GM11168 (cell line): ENCODE data around the gene LCE6A.

Source experiments
- in situ Hi-C: fragments of 300-500 bp; cut with MboI; formaldehyde crosslinking; loops from one replicate; pipeline ENCODE4 v1.12.0; 2022; ENCODE audit warnings: low sequenced_read_pairs; ENCODE audit not compliant: unreplicated experiment

The LCE6A gene, protein sequence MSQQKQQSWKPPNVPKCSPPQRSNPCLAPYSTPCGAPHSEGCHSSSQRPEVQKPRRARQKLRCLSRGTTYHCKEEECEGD

DNA sequence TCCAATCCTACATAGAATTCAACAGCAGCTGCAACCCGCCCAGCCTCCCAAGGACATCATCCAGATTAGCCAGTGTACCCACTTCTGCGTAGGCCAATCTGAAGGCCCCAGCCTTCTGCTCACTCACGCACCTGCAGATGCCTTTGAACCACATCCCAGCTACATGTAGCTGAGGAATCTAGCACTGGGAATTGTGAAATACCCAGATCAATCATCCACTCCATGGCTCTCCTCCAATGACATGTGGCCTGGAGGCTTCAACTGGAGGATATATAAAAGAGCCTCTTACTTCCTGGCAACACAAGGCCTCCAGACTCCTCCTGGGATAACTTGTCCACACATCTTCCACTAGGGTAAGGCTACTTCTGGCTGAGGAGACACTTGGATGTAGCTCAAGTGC is at the start of gene LCE6A:
Gene LCE6A (plus strand): TSS at position 301 of the 400 bp plus-strand sequence. CDS start 665 bp downstream, outside the sequence.
- in situ Hi-C loops = no loop called here

DNA sequence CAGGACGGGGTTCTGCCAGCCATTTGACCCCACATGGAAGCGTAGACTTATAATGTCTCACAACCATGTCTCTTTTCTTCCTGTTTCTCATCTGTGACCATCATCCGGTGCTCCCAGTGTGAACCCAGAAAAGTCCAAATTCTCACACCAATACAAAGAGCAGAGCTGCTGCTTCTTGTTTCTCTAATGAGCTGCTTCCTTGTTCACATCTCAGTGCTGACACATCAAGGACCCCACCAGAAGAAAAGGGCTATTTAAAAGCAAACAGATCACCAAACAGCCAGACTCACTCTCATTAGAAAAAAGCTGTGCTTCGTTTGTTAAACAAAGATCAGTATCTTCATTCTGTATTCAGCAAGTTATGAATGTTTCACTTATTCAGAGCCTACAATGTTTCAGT is 47.0 kb upstream of the LCE6A start:
- in situ Hi-C loops = no loop called here

DNA sequence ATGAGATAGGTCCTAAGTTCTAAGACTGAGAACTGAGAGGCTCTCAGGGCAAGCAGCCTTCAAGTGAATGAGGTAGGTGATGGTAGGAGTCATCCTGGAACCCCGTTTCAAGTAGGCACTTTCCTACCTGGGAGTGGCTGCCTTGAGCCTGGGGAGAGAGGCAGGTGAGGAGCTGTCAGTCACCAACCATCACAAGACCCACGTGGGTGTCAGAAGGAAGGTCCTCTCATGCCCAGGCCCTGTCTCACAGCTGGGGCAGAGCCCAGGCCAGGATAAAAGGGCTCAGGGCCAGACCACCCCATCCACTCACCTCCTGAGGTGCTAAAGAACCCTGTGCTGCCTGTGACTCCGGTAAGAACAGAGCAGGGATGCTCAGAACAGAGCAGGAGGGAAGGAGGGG is 46.2 kb upstream of the LCE6A start, which contains the start of gene LCE1D:
Gene LCE1D (plus strand): TSS at position 301 of the 400 bp plus-strand sequence. CDS start 1,074 bp downstream, outside the sequence.
- in situ Hi-C loops = no loop called here

DNA sequence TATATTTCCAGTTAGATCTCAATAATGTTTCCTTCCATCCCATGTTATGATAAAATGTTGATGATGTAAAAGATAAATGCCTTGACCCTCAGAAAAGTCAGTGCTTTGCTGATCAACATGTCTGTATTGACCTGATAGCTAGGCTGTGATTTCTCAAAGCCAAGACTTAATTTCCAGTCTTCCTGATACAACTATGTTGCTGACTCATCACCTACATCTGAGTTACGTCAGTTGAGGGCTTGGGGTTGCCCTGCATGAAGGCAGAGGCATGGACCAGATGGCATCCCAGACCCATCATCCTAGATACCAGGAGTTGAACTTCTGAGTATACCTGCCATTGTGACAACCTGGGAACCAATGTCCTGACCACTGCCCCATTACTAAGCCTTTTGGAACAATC is 41.3 kb upstream of the LCE6A start:
- in situ Hi-C loops = no loop called here

DNA sequence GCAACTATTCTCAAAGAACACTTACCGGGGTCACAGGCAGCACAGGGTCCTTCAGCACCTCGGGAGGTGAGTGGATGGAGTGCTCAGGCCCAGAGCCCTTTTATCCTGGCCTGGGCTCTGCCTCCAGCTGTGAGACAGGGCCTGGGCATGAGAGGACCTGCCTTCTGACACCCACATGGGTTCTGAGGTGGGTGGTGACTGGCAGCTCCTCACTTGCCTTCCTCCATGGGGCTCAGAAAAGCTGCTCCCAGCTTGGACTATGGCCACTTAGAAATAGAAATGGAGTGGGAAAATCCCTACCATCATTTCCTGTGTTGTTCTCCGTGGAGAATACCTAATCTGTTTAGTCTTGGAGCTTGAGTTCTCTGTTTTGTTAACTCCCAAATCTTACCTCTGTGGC is 36.1 kb upstream of the LCE6A start, which contains the start of gene LCE1C:
Gene LCE1C (minus strand): TSS at position 76 of the 400 bp plus-strand sequence. CDS start 1,173 bp downstream, outside the sequence.
- in situ Hi-C loops = no loop called here

DNA sequence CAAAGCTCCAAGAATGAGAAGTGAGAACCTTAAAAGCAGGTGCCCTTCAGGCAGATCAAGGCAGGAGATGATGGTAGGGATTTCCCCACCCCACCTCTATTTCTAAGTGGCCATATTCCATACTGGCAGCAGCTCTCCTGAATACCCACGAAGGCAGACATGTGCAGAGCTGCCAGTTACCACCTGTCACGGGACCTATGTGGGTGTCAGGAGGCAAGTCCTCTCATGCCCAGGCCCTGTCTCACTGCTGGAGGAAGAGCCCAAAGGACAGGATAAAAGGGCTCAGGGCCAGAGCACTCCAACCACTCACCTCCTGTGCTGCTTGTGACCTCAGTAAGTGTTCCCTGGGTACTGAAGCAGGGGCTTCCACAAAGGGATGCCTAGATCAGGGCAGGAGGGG is 31.6 kb upstream of the LCE6A start:
- in situ Hi-C loops = no loop called here

DNA sequence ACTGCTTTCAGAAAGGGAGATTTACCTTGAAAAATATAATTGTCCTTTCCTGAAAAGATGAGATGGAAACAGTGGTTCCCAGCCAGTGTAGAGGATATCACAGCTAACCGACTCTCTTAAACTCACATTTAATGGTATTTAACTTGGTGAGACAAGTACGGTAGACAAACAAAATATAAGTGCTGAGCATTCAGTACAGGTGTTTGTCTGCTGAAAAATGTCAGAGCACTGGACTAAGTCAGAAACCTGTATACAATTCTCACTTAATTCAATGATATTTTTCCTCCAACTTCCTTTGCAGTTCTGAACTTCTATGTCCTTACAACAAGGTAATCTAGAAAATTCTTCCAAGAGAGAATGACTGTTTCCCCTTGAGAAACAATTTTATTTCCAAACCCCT is 31.0 kb upstream of the LCE6A start, which contains the start of gene LCE1B:
Gene LCE1B (plus strand): TSS at position 301 of the 400 bp plus-strand sequence. CDS start 476 bp downstream, outside the sequence.
- in situ Hi-C loops = no loop called here

DNA sequence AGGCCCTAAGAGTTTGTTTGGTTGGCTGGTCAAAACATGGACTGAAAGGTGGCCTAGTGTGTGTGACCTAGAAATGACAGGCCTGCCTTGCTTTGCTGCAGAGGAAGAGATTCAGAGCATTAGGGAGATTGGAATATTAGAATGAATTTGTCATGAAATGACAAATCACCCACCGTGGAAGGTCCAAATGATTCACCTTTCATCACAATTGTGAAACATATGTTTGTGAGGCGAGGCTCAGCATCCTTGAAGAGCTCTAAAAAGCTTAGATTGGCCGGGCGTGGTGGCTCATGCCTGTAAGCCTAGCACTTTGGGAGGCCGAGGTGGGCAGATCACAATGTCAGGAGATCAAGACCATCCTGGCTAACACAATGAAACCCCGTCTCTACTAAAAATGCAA is 25.3 kb upstream of the LCE6A start:
- in situ Hi-C loops = no loop called here

DNA sequence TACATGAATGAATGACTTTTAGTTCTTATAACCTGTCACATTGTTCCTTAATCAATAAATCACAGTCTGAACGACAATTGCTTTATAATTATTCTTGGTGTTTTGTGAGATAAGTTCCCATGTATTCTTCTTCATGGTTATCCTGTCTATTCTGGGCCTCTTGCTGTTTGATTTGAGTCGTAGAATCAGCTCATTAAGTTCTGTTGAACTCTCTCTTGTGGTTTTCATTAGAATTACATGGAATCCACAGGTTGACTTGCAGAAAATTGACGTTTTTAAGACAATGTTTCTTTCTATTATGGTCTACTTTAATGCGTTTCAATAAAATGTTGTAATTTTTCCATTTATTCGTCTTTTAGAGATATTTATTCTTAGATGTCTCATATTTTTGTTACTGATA is 19.4 kb upstream of the LCE6A start:
- in situ Hi-C loops = no loop called here

DNA sequence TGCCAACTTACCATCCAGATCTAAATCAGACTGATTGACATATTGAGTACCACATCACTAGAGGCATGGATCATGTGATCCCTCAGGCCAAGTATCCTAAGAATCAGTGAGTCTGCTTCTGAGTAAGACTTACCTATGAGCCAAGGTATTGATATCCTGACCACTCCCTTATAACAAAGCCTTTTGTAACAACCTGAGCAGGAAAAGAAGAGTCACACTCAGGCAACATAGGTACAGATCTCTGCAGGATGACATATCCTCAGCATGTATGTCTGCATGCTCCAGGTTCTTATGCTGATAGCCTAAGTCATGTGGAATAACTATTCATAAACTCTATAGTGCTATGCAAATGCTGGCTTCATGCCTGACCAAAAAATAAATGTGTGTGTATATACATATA is 17.7 kb upstream of the LCE6A start:
- in situ Hi-C loops = no loop called here

DNA sequence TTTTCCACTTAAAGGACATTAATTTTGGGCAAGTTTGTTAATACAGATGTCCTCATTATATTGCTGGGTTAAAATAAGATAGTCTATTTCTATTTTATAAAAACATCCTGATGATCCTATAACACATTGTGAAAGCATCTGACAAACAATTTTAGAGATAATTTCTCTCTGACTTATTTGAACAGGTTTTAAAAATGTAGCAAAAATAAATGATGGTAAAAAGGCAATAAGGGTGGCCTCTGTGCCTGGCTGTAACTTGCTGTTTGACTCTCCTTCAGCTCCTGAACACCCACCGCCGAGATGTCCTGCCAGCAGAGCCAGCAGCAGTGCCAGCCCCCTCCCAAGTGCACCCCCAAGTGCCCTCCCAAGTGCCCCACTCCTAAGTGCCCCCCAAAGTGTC is 15.5 kb upstream of the LCE6A start, which contains the start of gene LCE1A:
Gene LCE1A (plus strand): TSS at position 301 of the 400 bp plus-strand sequence. CDS start 0 bp downstream, at position 301.
- in situ Hi-C loops = no loop called here

DNA sequence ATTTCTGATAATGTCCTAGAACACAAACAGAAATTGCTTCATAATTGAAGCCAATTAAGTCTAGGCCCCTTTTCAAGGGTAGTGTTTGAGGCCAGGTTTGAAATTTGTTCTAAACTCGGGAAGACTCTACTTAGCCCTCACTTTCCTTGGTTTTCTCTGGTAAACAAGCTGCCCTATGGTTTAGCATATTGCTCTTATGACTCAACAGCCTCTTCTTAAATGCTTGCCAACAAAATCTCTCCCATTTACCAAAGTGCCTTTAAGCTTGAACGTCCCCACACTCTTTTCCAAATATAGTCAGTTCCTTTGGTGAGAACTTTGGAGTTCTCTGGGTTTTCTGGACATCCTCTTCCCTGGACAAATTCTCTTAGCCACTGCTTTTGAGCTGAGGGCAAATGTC is 5.8 kb upstream of the LCE6A start:
- in situ Hi-C loops = no loop called here

DNA sequence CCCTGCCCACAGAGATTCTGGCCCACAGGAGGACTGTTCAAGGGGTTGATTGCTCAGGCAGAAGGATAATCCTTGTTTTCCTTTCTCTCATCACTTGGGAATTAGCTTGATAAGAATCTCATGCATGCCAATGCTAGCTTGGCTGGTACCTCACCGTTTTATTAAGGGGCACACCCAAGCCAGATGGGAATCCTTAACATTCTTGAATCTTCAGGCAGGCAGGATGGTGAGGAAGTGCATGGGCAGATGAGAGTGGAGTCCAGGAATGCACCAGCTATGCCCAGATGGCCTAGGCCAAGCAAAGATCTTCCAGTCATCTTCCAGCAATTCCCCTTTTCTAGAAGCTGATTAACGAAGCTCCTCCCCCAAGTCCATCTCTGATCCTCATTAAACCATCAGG is 13.0 kb downstream of the LCE6A start:
- in situ Hi-C loops = no loop called here

DNA sequence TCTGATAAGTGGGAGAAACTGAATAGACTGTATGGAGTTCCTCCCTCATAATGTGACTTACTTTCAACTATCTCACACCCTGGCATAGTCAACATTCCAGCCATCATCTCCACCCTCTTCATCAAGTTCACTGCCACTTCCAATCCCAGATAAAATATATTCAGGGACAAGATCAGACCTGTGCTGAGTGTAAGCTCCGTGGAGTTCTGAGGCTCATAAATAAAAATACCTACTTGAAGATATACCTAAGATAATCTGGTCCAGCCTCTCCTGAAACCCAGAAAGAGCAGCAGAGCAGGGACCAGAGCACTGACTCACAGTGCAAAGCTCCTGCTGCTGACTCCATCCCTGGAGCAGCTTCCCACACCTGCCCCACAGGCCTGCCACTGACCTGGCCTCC is 15.4 kb downstream of the LCE6A start:
- in situ Hi-C loops = no loop called here

DNA sequence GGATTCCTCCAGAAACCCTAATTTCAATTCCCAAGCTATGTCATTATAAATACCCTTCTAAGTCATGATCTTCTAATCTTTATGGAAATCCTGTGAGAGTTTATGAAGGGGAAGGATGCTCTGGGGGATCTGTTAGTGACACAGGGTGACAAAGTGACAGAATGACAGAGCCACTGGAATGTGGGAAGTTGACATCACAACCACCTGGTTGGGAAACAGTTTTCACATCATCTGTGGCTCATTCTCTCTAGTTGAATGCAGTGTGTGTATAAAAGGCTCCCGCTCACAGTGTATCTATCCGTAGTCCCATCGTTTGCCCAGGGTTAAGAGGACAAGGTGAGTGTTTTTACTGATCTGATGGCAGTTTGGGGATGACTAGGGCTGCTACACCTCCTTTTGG is 17.0 kb downstream of the LCE6A start, which contains the start of gene LCE7A:
Gene LCE7A (plus strand): TSS at position 301 of the 400 bp plus-strand sequence. CDS start 702 bp downstream, outside the sequence.
- in situ Hi-C loops = no loop called here

DNA sequence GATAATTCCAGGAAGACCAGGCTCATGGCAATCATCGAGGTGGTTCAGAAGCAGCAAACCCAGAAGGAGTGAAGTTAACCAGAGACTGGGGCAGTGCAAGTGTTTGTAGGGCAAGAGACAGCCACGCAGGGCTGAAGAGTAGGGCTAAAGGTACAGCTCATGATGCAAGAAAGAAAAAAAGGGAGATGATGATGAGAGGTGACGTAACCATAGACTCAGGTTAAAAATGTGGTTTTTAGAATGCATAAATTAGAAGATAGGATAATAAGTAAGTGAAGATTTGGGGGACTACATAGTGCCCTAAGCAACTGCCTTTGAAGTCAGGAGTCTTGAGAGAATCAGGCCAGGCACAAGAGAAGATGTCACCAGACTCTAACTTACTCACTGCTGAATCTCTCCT is 17.5 kb downstream of the LCE6A start:
- in situ Hi-C loops = no loop called here

DNA sequence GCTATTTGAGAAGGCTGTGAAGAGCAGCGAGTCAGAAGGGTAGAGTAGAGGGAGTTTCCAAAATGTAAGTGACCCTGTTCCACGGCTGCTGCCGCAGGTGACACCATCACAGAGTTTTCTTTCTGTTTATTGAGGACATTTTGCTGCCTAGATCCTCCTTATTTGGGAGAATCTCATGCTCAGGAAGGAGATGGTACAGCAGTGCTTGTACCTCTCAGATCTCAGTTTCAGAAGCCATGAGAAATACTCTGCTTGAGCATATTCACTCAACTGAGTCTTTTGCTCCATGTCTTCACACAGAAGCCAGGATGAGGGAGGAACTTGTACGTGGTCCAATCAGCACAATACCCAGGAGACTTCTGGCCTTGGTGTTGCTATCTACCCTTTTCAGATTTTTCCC is 18.7 kb downstream of the LCE6A start:
- in situ Hi-C loops = no loop called here

DNA sequence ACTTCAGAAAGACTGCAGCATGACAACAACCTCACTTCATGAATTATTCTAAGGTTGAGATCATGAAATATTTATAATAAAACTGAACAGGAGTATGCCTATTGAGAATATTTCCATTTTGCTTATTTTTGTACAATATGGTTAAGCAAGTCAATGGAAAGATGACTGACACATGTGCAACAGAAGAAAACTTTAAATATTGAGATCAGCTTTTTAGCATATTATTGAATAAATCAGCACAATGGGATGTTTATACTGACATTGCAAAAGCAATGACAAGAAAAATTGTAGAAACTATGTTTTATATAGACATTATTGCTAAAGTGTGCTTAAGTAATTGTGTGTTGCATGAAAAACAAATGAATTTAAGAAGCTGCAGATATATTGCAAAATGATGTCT is 21.8 kb downstream of the LCE6A start:
- in situ Hi-C loops = no loop called here

DNA sequence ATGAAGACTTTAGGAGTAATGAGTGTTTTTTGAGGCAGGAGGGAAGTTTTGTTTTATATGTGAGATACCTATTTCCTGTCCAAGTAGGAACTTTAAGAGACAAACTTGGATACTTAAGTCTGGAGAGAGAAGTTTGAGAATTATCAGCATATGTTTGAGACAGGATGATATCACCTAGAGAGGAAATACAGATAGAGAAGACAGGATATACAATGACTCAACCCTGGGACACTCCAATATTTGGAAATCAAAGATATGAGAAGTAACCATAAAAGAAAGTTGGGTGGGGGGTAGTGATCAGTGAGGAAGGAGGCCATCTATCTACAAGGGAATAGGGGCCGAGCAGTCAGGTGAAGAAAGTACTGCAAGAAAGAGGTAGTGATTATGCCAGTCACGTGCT is 23.7 kb downstream of the LCE6A start:
- in situ Hi-C loops = no loop called here

DNA sequence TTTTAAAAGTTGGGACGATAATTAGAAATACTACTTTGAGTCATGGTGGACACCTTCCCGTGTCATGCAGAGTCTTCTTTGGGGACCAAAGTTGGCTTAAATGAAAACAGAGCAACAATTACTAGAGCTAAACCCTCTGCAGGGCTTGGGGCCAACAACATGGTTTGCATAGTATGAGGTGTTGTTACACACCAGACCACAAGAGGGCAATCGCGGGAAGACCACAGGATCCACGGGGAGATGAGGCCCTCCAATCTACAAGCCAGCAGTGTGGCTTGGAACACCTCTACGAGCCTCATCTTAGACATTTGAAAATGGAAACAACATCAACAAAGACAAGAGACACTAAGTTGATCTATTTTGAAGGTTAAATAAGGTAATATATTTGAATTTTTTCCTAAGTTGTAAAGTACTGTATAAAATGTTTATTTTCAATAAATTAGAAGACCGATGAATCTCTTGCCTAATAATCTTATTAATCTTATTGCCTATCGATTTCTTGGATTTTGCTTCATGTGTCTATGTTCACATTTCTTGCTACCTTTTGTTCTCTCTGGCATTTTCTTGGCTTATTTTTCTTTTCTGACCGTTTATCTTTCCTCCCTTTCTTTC is 27.3 kb downstream of the LCE6A start:
- in situ Hi-C loops = loop anchor here (5.0 kb wide), 1 partner anchor 57 kb away; no protein-coding TSS in a partner anchor

DNA sequence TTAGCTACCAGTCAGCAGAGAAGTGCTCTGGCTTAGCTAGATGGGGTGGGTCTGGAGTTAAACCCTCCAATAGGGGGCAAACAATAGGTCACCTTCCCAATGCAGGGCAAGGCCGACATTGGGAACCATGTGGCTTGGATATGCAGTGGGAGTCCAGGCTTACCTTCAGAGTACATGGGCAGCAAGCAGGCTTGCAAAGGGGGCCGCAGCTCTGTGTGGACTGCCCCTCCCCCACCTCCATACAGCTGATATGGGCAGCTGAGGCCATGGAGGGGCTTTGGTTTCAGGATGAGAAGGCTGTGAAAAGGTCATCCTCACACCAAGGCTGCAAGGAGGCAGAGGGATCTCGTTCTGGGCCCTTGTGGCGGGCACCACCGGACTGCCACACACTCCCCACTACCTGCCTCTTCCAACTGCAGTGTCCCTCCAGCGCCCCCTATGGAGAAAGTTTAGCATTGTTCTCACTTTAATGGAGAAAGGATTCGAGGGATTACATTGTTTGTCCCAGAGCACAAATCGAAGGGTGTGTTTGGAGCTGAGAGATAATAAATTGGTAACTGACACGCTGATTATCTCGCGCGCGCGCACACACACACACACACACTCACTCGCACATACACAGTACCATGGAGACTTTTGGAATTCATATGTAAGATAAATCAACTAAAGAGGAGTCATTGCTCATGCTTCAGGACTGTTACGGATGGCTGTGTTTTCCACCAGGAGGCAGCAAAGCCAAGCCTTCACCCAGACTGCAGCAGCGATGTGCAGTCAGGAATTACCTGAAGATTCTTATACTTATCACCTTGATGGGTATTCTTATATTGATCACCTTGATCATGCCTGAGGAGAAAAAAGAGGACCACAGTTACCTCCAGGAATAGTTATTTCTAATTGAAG is 28.4 kb downstream of the LCE6A start:
- in situ Hi-C loops = loop anchor here (5.0 kb wide), 1 partner anchor 56 kb away; no protein-coding TSS in a partner anchor
